Smooth muscle cell of the umbilical artery (primary cell): ENCODE data around the gene EID2B. TPM values are rescaled to one million over a fixed set of nuclear protein-coding genes. Genes with fewer than 3 reads are reported as not detected.

Source experiments
- total RNA-seq: library from RNA; depleted of rRNA; stranded (reverse); fragments of >200 nt; gene quantifications from 2 replicates; pipeline ENCODE4 v1.2.3, GENCODE V29; 2014

The EID2B gene
- total RNA-seq: 1.9 and 3.6 TPM in 2 replicates

GRCh38 chr19:39532233-39533002 is at the start of gene EID2B:
Gene EID2B (minus strand): TSS chr19:39532852. CDS start chr19:39532802, 50 bp downstream.

GRCh38 chr19:39539518-39540332 is 7.1 kb upstream of the EID2B start, which contains the start of gene EID2:
Gene EID2 (minus strand): TSS chr19:39540161. CDS start chr19:39540079, 82 bp downstream.

GRCh38 chr19:39514840-39515550 is 17.7 kb downstream of the EID2B start, which contains the start of gene SELENOV:
Gene SELENOV (plus strand): TSS chr19:39515139. CDS start chr19:39515213, 74 bp downstream.

GRCh38 chr19:39498798-39499642 is 33.6 kb downstream of the EID2B start, which contains the start of gene DLL3:
Gene DLL3 (plus strand): TSS chr19:39498947. CDS start chr19:39498975, 28 bp downstream.

Other genes starting within 250 kb of the EID2B start
- not detected in 2 replicates for gene IFNL1, start 236.4 kb downstream of the EID2B start, total RNA-seq
- gene LRFN1, start 212.0 kb downstream of the EID2B start, total RNA-seq: 0.51 and 0.59 TPM in 2 replicates
- gene GMFG, start 196.8 kb downstream of the EID2B start, total RNA-seq: not detected in 2 replicates
- 56.7 and 100 TPM in 2 replicates for gene SAMD4B, start 190.4 kb downstream of the EID2B start, total RNA-seq
- gene PAF1, start 141.7 kb downstream of the EID2B start, total RNA-seq: 20.6 and 24.1 TPM in 2 replicates
- gene MED29, start 141.5 kb downstream of the EID2B start, total RNA-seq: 15.1 and 19.5 TPM in 2 replicates
- 0.59 and 1.2 TPM in 2 replicates for gene ZFP36, start 126.0 kb downstream of the EID2B start, total RNA-seq
- gene PLEKHG2, start 120.2 kb downstream of the EID2B start, total RNA-seq: 13.4 and 22.7 TPM in 2 replicates
- gene RPS16, start 96.9 kb downstream of the EID2B start, total RNA-seq: 22.9 and 43.7 TPM in 2 replicates
- gene SUPT5H, start 87.3 kb downstream of the EID2B start, total RNA-seq: 71.0 and 92.6 TPM in 2 replicates
- 43.9 and 64.5 TPM in 2 replicates for gene TIMM50, start 52.0 kb downstream of the EID2B start, total RNA-seq
- gene DLL3, start 33.9 kb downstream of the EID2B start, total RNA-seq: under 0.01 and 0.32 TPM in 2 replicates
- gene SELENOV, start 17.7 kb downstream of the EID2B start, total RNA-seq: not detected in 2 replicates
- 8.2 and 9.8 TPM in 2 replicates for gene EID2, start 7.3 kb upstream of the EID2B start, total RNA-seq
- gene LGALS13, start 69.7 kb upstream of the EID2B start, total RNA-seq: not detected in 2 replicates
- gene LGALS16, start 123.1 kb upstream of the EID2B start, total RNA-seq: not detected in 2 replicates
- gene LGALS14, start 171.6 kb upstream of the EID2B start, total RNA-seq: not detected in 2 replicates
- gene CLC, start 205.2 kb upstream of the EID2B start, total RNA-seq: not detected in 2 replicates
- not detected in 2 replicates for gene LEUTX, start 246.0 kb upstream of the EID2B start, total RNA-seq